ENCODE measurements around the gene GLT1D1.
A peak's percentile ranks its signal among the peaks of the same experiment; 100 is the strongest.
"Not testable (repeated sequence)": the region's sequence is repeated elsewhere in the genome, so short reads cannot be mapped to it uniquely, and the experiment has no call there.

The GLT1D1 gene

GRCh38 chr12:128840862-128841468, 12.3 kb upstream of the GLT1D1 start:
- H3K4me2 ChIP-seq, result peak overlapping the region; percentile 70 to 88 (median 80)
- no peaks in the 10 kb centered on the region for H3K36me3 ChIP-seq
- H3K27me3 ChIP-seq, result peaks cover 0 to 68% (median 0%) of the 10 kb centered on the region in 11 experiments; a peak in 9 of 22 replicates
- peak overlapping the region in 8 of 11 experiments; percentile 33 to 79 (median 64); a peak in 15 of 22 replicates for H3K27ac ChIP-seq
- H4K20me1 ChIP-seq, result peaks cover 0 to 20% (median 0%) of the 10 kb centered on the region in 11 experiments; a peak in 6 of 22 replicates
- peak overlapping the region in 7 of 11 experiments; percentile 10 to 62 (median 37); a peak in 10 of 22 replicates for H3K9ac ChIP-seq
- peak overlapping the region in 4 of 10 experiments; percentile 25 to 40 (median 36); a peak in 5 of 20 replicates for H3K4me3 ChIP-seq
- TF ChIP-seq Cebpa-rat (IDR thresholded peaks at IDR 0.05), result no peak
- H3K9me3 ChIP-seq (replicated peaks in 1 of 11), result peaks cover 0 to 3% (median 0%) of the 10 kb centered on the region in 11 experiments; a peak in 2 of 22 replicates
- peaks cover 45 to 82% (median 64%) of the 10 kb centered on the region in 10 experiments for H3K4me1 ChIP-seq

GRCh38 chr12:128842579-128842978, 10.7 kb upstream of the GLT1D1 start:
- TF ChIP-seq Cebpa-rat (IDR thresholded peaks at IDR 0.05), result no peak
- Histone ChIP-seq H3K4me1 (peaks cover 45 to 71% (median 64%) of the 10 kb centered on the region in 10 experiments), H3K4me3 (no peak overlapping the region), H3K27ac (peak overlapping the region in 5 of 11 experiments; percentile 13 to 79 (median 73); a peak in 5 of 22 replicates), H3K27me3 (peaks cover 0 to 56% (median 0%) of the 10 kb centered on the region in 11 experiments; a peak in 9 of 22 replicates), H3K9me3 (replicated peaks in 1 of 11) (peaks cover 0 to 13% (median 7%) of the 10 kb centered on the region in 11 experiments; a peak in 12 of 22 replicates), H3K4me2 (peak overlapping the region in 9 of 11 experiments; percentile 74 to 88 (median 83); a peak in 18 of 22 replicates), H3K9ac (no peak overlapping the region), H4K20me1 (peaks cover 0 to 20% (median 0%) of the 10 kb centered on the region in 11 experiments; a peak in 6 of 22 replicates), H3K36me3 (no peaks in the 10 kb centered on the region)

DNA sequence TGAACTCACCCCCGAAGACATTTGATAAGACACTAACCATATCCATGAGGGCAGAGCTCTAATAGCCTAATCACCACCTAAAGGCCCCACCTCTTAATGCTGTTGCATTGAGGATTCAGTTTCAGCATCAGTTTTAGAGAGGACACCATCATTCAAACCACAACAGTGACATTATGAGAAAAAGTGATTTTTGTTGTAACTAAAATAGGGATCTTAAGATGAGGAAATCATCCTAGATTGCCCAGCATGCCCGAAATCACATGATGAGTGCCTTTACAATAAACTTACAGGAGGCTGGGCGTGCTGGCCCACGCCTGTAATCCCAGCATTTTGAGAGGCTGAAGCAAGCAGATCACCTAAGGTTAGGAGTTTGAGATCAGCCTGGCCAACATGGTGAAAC, 9.7 kb upstream of the GLT1D1 start:
- peaks cover 0 to 23% (median 16%) of the 10 kb centered on the region in 11 experiments; a peak in 15 of 22 replicates for H3K9me3 ChIP-seq (replicated peaks in 1 of 11)
- H3K4me2 ChIP-seq, result peak overlapping the region; percentile 62 to 88 (median 80)
- peaks cover 0 to 50% (median 0%) of the 10 kb centered on the region in 11 experiments; a peak in 9 of 22 replicates for H3K27me3 ChIP-seq
- peaks cover 45 to 67% (median 60%) of the 10 kb centered on the region in 10 experiments for H3K4me1 ChIP-seq
- peak overlapping the region in 3 of 11 experiments; percentile 14 to 29 (median 19); a peak in 4 of 22 replicates for H3K9ac ChIP-seq
- no peak overlapping the region for H3K4me3 ChIP-seq
- peaks cover 0 to 20% (median 0%) of the 10 kb centered on the region in 11 experiments; a peak in 6 of 22 replicates for H4K20me1 ChIP-seq
- TF ChIP-seq Cebpa-rat (IDR thresholded peaks at IDR 0.05), result no peak
- peak overlapping the region in 8 of 11 experiments; percentile 0 to 79 (median 70); a peak in 12 of 22 replicates for H3K27ac ChIP-seq
- no peaks in the 10 kb centered on the region for H3K36me3 ChIP-seq

- peaks cover 0 to 44% (median 0%) of the 10 kb centered on the region in 11 experiments; a peak in 9 of 22 replicates for H3K27me3 ChIP-seq
- no peaks in the 10 kb centered on the region for H3K36me3 ChIP-seq
- H4K20me1 ChIP-seq, result peaks cover 0 to 20% (median 0%) of the 10 kb centered on the region in 11 experiments; a peak in 6 of 22 replicates
- peaks cover 0 to 23% (median 16%) of the 10 kb centered on the region in 11 experiments; a peak in 15 of 22 replicates for H3K9me3 ChIP-seq (replicated peaks in 1 of 11)
- peak overlapping the region in 10 of 11 experiments; percentile 29 to 79 (median 68); a peak in 18 of 22 replicates for H3K27ac ChIP-seq
- H3K4me1 ChIP-seq, result peaks cover 45 to 65% (median 56%) of the 10 kb centered on the region in 10 experiments
- H3K4me2 ChIP-seq, result peak overlapping the region; percentile 62 to 88 (median 80)
- TF ChIP-seq Cebpa-rat (IDR thresholded peaks at IDR 0.05), result no peak
- H3K9ac ChIP-seq, result peak overlapping the region in 7 of 11 experiments; percentile 19 to 55 (median 39); a peak in 7 of 22 replicates
- no peak overlapping the region for H3K4me3 ChIP-seq
These were observed 9.1 kb upstream of the GLT1D1 start for GRCh38 chr12:128844031-128844635.

GRCh38 chr12:128846671-128847070, 6.6 kb upstream of the GLT1D1 start:
- H3K9ac ChIP-seq, H3K36me3 ChIP-seq, H3K4me3 ChIP-seq, H4K20me1 ChIP-seq, H3K4me2 ChIP-seq, H3K27ac ChIP-seq: not testable (repeated sequence)
- H3K27me3 ChIP-seq, result peaks cover 0 to 34% (median 0%) of the 10 kb centered on the region in 11 experiments; a peak in 7 of 22 replicates
- peaks cover 22 to 53% (median 33%) of the 10 kb centered on the region in 10 experiments for H3K4me1 ChIP-seq
- H3K9me3 ChIP-seq (replicated peaks in 1 of 11), result peaks cover 0 to 23% (median 16%) of the 10 kb centered on the region in 11 experiments; a peak in 15 of 22 replicates

DNA sequence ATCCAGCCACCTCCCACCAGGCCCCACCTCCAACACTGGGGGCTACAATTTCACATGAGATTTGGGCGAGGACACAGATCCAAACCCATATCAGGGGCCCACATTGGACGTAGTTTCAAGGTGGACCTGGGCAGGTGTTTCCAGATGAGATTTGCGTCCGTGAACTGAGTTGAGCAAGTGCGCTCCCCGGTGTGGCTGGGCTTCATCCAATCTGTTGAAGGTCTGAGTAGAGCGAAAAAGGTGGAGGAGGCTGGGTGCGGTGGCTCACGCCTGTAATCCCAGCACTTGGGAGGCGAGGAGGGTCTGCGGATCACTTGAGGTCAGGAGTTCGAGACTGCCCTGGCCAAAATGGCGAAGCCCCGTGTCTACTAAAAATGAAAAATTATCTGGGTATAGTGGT, 4.9 kb upstream of the GLT1D1 start:
- H4K20me1 ChIP-seq, result peaks cover 0 to 5% (median 0%) of the 10 kb centered on the region in 11 experiments; a peak in 1 of 22 replicates
- H3K9ac ChIP-seq, result no peak overlapping the region
- H3K4me3 ChIP-seq, result no peak overlapping the region
- peaks cover 12 to 50% (median 24%) of the 10 kb centered on the region in 10 experiments for H3K4me1 ChIP-seq
- H3K27ac ChIP-seq, result no peak overlapping the region
- H3K36me3 ChIP-seq, result no peaks in the 10 kb centered on the region
- no peak for TF ChIP-seq Cebpa-rat (IDR thresholded peaks at IDR 0.05)
- H3K9me3 ChIP-seq (replicated peaks in 1 of 11), result peaks cover 0 to 20% (median 16%) of the 10 kb centered on the region in 11 experiments; a peak in 15 of 22 replicates
- H3K4me2 ChIP-seq, result peak overlapping the region in 2 of 11 experiments; percentile 7 to 15; a peak in 1 of 22 replicates
- H3K27me3 ChIP-seq, result peaks cover 0 to 34% (median 0%) of the 10 kb centered on the region in 11 experiments; a peak in 9 of 22 replicates

DNA sequence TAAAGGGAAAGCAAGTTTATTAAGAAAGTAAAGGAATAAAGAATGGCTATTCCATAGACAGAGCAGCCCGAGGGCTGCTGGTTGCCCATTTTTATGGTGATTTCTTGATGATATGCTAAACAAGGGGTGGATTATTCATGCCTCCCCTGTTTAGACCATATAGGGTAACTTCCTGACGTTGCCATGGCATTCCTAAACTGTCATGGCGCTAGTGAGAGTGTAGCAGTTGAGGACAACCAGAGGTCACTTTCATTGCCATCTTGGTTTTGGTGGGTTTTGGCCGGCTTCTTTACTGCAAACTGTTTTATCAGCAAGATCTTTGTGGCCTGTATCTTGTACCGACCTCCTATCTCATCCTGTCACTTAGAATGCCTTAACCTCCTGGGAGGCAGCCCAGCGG, 3.5 kb upstream of the GLT1D1 start:
- H3K9me3 ChIP-seq (replicated peaks in 1 of 11), result peaks cover 0 to 20% (median 16%) of the 10 kb centered on the region in 11 experiments; a peak in 15 of 22 replicates
- H4K20me1 ChIP-seq, H3K36me3 ChIP-seq, H3K4me3 ChIP-seq, H3K9ac ChIP-seq, H3K27ac ChIP-seq: not testable (repeated sequence)
- peaks cover 0 to 48% (median 0%) of the 10 kb centered on the region in 11 experiments; a peak in 10 of 22 replicates for H3K27me3 ChIP-seq
- peaks cover 10 to 46% (median 22%) of the 10 kb centered on the region in 10 experiments; a peak in 18 of 20 replicates for H3K4me1 ChIP-seq
- peak overlapping the region in 4 of 11 experiments; percentile 10 to 41 (median 29); a peak in 4 of 22 replicates for H3K4me2 ChIP-seq

- Histone ChIP-seq H3K9ac (no peak overlapping the region), H3K27ac (no peak overlapping the region), H3K27me3 (peaks cover 0 to 51% (median 0%) of the 10 kb centered on the region in 11 experiments; a peak in 10 of 22 replicates), H4K20me1 (peaks cover 0 to 5% (median 0%) of the 10 kb centered on the region in 11 experiments; a peak in 1 of 22 replicates), H3K4me1 (peaks cover 10 to 52% (median 27%) of the 10 kb centered on the region in 10 experiments; a peak in 18 of 20 replicates), H3K4me3 (no peak overlapping the region), H3K9me3 (replicated peaks in 1 of 11) (peaks cover 0 to 20% (median 16%) of the 10 kb centered on the region in 11 experiments; a peak in 15 of 22 replicates), H3K4me2 (peak overlapping the region in 4 of 11 experiments; percentile 10 to 41 (median 16); a peak in 2 of 22 replicates), H3K36me3 (no peaks in the 10 kb centered on the region)
- no peak for TF ChIP-seq Cebpa-rat (IDR thresholded peaks at IDR 0.05)
These were observed 2.9 kb upstream of the GLT1D1 start for GRCh38 chr12:128850400-128850799.

- H3K9me3 ChIP-seq (replicated peaks in 1 of 11), result peaks cover 0 to 20% (median 16%) of the 10 kb centered on the region in 11 experiments; a peak in 15 of 22 replicates
- H3K9ac ChIP-seq, H3K4me3 ChIP-seq, H3K4me2 ChIP-seq, H3K36me3 ChIP-seq, H3K27ac ChIP-seq, H4K20me1 ChIP-seq: not testable (repeated sequence)
- peaks cover 15 to 62% (median 37%) of the 10 kb centered on the region in 10 experiments; a peak in 19 of 20 replicates for H3K4me1 ChIP-seq
- peaks cover 0 to 51% (median 0%) of the 10 kb centered on the region in 11 experiments; a peak in 10 of 22 replicates for H3K27me3 ChIP-seq
These were observed 1.8 kb upstream of the GLT1D1 start for GRCh38 chr12:128851429-128851828.

Measured in BLaER1 treated with 17β-estradiol and CSF1 and Interleukin-3, amounts not matched to agents 10 nM and 100 nM (cell line).